Fibroblast of mammary gland (primary cell): ENCODE measurements around the gene PYROXD2.

ENCODE experiments used
- DNase-seq: peaks from one replicate; pipeline ENCODE4 v3.0.0-alpha.2; 2010; ENCODE audit warnings: low read depth
- H3K4me3 ChIP-seq: 2 replicates; pipeline ENCODE4 v1.5.1; 2011; ENCODE audit warnings: low read depth, mild to moderate bottlenecking, low read length, moderate library complexity; ENCODE audit not compliant: control insufficient read depth
- CTCF ChIP-seq: conservative IDR thresholded peaks from 2 replicates; pipeline ENCODE4 v1.5.1; 2011; ENCODE audit warnings: low read depth, low read length, inconsistent platforms; ENCODE audit not compliant: control insufficient read depth, insufficient read depth

PYROXD2 gene

GRCh38 chr10:98338896-98339295 is 76.1 kb downstream of the PYROXD2 start:
- TF ChIP-seq CTCF, result no peak
- DNase-seq, result peak; percentile 51
- H3K4me3 ChIP-seq, result no peak overlapping the region

- DNase-seq, result peak; percentile 88
- TF ChIP-seq CTCF, result peak; percentile 34
- no peak overlapping the region for H3K4me3 ChIP-seq
Measured at GRCh38 chr10:98338318-98338717, 76.7 kb downstream of the PYROXD2 start.

DNA sequence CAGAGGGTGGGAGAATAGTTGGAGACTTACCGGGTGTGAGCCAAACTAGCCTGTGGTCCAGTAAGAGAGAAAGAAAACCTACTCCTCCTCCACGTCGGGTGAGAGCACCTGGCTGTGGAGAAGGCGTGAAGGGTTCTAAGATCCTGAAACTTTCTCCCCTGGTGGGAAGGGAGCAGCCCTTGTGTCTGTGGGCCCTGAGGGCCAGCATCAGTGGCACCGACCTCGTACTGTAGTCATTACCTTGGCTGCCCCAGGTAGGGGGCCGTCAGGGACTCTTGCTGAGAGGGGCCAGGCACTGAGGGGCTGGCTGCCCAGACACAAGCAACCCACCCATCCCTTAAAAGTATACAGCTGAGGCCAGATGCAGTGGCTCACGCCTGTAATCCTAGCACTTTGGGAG is 77.5 kb downstream of the PYROXD2 start:
- TF ChIP-seq CTCF, result no peak

More for the DNA sequence above, 77.5 kb downstream of the PYROXD2 start:
- DNase-seq, result no peak
- H3K4me3 ChIP-seq, result no peak overlapping the region
